Mononuclear cell (primary cell): ENCODE data around the gene ARHGEF7. TPM values are rescaled to one million over a fixed set of nuclear protein-coding genes. Genes with fewer than 3 reads are reported as not detected.
"Not testable (repeated sequence)": the region's sequence is repeated elsewhere in the genome, so short reads cannot be mapped to it uniquely, and the experiment has no call there.

Source experiments
- H3K27me3 ChIP-seq: 2 replicates; pipeline ENCODE4 v1.6.0; 2011; ENCODE audit warnings: low read length, control low read depth; ENCODE audit not compliant: insufficient read depth
- H3K4me1 ChIP-seq: 2 replicates; pipeline ENCODE4 v1.5.1; 2011; ENCODE audit warnings: mild to moderate bottlenecking, low read length, control low read depth; ENCODE audit not compliant: insufficient read depth
- H3K4me3 ChIP-seq: 2 replicates; pipeline ENCODE4 v1.5.1; 2011; ENCODE audit warnings: mild to moderate bottlenecking, low read length, moderate library complexity
- H3K9me3 ChIP-seq: 2 replicates; pipeline ENCODE4 v1.5.1; 2011; ENCODE audit warnings: low read depth, mild to moderate bottlenecking, control low read depth, low read length
- total RNA-seq: library from RNA; depleted of rRNA; stranded (reverse); fragments of >200 nt; gene quantifications from one replicate; pipeline ENCODE4 v1.2.3, GENCODE V29; 2012

The ARHGEF7 gene
- total RNA-seq: 79.5 TPM

GRCh38 chr13:111115061-111115964 lies at the start of gene ARHGEF7:
Gene ARHGEF7, plus strand, starts transcription at chr13:111115310. Its CDS starts 217 bp downstream, at chr13:111115527.
- H3K27me3 ChIP-seq: peaks cover 69% of the 10 kb centered on the region
- H3K4me3 ChIP-seq: peak within 1 kb of the TSS; percentile 30
- H3K4me1 ChIP-seq: peaks cover 10% of the 10 kb centered on the region
- no peaks in the 10 kb centered on the region for H3K9me3 ChIP-seq

DNA sequence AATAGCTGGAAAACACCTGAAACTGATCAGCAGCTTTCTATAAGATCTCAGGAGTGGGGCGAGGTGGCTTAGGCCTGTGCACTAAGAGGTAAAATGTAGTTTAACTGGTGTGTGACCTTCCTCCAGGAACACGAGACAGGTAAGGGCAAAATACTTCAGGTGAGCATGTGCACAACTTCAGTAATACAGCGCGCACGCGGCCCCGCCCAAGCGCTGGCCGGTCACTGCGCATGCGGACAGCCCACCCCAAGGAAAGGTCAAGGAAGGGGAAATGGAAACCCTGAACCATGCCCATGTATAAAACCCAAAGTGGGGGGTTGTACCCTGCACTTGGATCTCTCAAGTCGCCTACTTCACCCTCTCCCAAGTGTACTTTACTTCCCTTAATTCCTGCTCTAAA lies 49.4 kb upstream of the ARHGEF7 start:
- peaks cover 36% of the 10 kb centered on the region for H3K27me3 ChIP-seq
- peaks cover 6% of the 10 kb centered on the region for H3K4me1 ChIP-seq
- H3K9me3 ChIP-seq: no peaks in the 10 kb centered on the region
- no peak overlapping the region for H3K4me3 ChIP-seq

GRCh38 chr13:111066544-111066943 lies 48.6 kb upstream of the ARHGEF7 start:
- Histone ChIP-seq H3K4me3 (no peak overlapping the region), H3K9me3 (no peaks in the 10 kb centered on the region), H3K27me3 (peaks cover 36% of the 10 kb centered on the region), H3K4me1 (peaks cover 6% of the 10 kb centered on the region)

DNA sequence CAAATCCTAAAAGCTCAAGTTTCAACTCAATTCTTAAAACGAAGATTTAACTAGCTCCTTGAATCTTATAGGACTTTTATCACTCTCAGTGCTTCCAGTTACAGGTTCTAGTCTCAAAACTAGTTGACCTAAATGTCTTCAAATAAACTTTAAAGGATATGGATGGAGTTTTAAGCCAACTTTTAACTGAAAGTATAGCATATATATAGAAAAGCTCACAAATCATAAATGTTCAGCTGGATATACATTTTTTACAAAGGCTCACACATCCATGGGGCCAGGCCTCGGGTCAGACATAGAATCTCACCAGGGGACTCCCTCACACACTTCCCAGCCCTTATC lies 47.1 kb upstream of the ARHGEF7 start:
- Histone ChIP-seq H3K9me3 (no peaks in the 10 kb centered on the region), H3K4me3 (no peak overlapping the region), H3K4me1 (peaks cover 6% of the 10 kb centered on the region), H3K27me3 (peaks cover 36% of the 10 kb centered on the region)

- peaks cover 30% of the 10 kb centered on the region for H3K27me3 ChIP-seq
- not testable (repeated sequence) for H3K4me3 ChIP-seq, H3K4me1 ChIP-seq
- H3K9me3 ChIP-seq: peaks cover 22% of the 10 kb centered on the region
Measured at GRCh38 chr13:111071120-111071519, 44.0 kb upstream of the ARHGEF7 start.

GRCh38 chr13:111071526-111071925 lies 43.6 kb upstream of the ARHGEF7 start:
- H3K4me1 ChIP-seq, H3K4me3 ChIP-seq: not testable (repeated sequence)
- H3K9me3 ChIP-seq: peaks cover 22% of the 10 kb centered on the region
- H3K27me3 ChIP-seq: peaks cover 26% of the 10 kb centered on the region

GRCh38 chr13:111074826-111075225 lies 40.3 kb upstream of the ARHGEF7 start:
- Histone ChIP-seq H3K9me3 (peaks cover 22% of the 10 kb centered on the region), H3K4me1 (no peaks in the 10 kb centered on the region), H3K4me3 (no peak overlapping the region), H3K27me3 (no peaks in the 10 kb centered on the region)

DNA sequence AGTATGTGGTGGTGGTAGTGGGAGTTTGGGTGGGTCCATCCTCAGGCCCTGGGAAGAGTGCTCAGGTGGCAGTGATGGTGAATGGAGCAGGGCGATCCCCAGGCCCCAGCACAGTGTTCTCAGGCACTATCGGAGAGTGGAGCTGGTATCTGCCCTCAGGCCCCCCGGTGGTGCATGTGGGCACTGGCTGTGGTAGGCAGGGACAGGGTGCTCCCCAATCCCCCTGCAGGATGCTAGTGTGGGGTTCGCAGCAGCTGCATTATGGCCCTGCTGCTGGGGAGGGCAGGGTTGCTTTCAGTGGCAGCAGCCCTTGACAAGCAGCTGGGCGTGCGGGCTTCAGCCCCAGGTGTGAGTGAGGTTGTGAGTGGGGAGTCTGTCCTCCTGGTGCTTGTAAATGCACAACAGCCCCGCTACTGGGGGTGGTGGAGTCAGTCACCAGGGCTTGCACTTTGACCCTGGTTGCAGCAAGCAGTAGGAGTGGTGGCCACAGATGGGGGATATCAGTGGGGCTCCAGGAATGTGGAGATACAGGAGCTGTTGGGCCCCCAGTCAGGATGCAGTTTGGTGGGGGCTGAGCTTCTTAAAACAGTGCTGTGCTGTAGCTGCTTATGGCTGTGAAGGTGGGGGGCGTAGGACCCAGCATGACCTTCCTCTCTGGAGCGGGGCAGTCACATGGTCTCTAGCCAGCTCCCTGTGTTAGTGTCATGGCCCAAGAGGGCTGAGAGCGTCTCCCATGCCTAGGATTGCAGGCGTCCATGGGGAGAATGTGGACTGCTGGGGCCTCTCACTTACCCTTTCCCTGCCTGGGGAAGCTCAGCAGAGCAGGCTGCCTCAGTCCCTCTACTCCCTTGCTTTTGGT lies 38.7 kb upstream of the ARHGEF7 start:
- H3K9me3 ChIP-seq: peaks cover 22% of the 10 kb centered on the region
- no peak overlapping the region for H3K4me3 ChIP-seq
- H3K27me3 ChIP-seq: peaks cover 3% of the 10 kb centered on the region
- H3K4me1 ChIP-seq: no peaks in the 10 kb centered on the region

- no peaks in the 10 kb centered on the region for H3K4me1 ChIP-seq
- H3K4me3 ChIP-seq: no peak overlapping the region
- H3K27me3 ChIP-seq: peaks cover 3% of the 10 kb centered on the region
- peaks cover 10% of the 10 kb centered on the region for H3K9me3 ChIP-seq
Measured at GRCh38 chr13:111079375-111079774, 35.7 kb upstream of the ARHGEF7 start.

DNA sequence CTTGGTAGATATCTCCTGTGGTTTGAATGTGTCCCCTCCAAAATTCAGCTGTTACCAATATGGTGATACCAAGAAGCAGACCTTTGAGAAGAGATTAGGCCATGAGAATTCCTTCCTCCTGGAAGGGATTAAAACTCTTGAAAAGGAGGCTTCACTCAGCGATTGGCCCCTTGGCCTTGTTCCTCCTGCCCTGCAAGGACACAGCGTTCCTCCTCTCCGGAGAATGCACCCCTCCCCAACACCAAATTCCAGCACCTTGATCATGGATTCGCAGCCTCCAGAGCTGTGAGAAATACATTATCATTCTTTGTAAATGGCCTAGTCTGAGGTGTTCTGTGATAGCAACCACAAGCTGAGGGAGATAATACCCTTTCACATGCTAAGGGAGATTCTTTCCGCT lies 34.5 kb upstream of the ARHGEF7 start:
- peaks cover 1% of the 10 kb centered on the region for H3K9me3 ChIP-seq
- H3K27me3 ChIP-seq: peaks cover 3% of the 10 kb centered on the region
- H3K4me3 ChIP-seq: no peak overlapping the region
- H3K4me1 ChIP-seq: no peaks in the 10 kb centered on the region

DNA sequence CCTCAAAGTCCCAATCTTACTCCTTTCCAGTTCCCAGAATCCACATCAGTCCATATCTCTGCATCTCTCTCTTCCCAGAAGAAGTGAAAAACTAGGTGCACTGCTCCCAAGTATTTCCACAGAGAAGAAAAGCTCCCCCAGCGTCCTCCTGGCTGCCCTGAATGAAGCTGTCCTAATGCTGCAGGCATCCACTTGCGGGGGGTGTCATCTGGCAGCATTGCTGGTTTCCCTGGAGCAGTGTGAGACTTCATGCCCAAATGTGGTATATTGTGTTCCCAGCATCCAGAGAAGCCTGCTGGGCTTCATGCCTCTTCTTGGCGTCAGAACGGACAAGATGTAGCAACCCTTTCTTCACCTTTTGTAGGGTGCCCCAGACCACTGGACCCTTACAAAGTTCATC lies 32.9 kb upstream of the ARHGEF7 start:
- Histone ChIP-seq H3K4me1 (no peaks in the 10 kb centered on the region), H3K27me3 (peaks cover 3% of the 10 kb centered on the region), H3K4me3 (no peak overlapping the region), H3K9me3 (no peaks in the 10 kb centered on the region)

DNA sequence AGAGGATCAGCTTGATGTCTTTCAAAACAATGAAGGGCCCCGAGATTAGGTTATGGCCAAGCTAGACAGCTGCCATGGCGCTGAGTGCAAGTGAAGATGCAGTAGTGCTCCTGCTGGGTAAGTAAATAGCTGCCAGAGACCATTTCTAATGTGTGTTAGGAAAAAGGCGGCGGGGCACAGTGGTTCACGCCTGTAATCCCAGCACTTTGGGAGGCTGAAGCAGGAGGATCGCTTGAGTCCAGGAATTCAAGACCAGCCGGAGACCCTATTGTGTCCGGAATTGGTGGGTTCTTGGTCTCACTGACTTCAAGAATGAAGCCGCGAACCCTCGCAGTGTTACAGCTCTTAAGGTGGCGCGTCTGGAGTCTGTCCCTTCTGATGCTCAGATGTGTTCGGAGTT lies 32.3 kb upstream of the ARHGEF7 start:
- not testable (repeated sequence) for H3K27me3 ChIP-seq, H3K4me3 ChIP-seq, H3K4me1 ChIP-seq, H3K9me3 ChIP-seq

- H3K9me3 ChIP-seq, H3K27me3 ChIP-seq, H3K4me1 ChIP-seq, H3K4me3 ChIP-seq: not testable (repeated sequence)
Measured at GRCh38 chr13:111083693-111084092, 31.4 kb upstream of the ARHGEF7 start.

GRCh38 chr13:111090169-111090568 lies 24.9 kb upstream of the ARHGEF7 start:
- Histone ChIP-seq H3K4me1 (no peaks in the 10 kb centered on the region), H3K4me3 (no peak overlapping the region), H3K27me3 (no peaks in the 10 kb centered on the region), H3K9me3 (no peaks in the 10 kb centered on the region)

DNA sequence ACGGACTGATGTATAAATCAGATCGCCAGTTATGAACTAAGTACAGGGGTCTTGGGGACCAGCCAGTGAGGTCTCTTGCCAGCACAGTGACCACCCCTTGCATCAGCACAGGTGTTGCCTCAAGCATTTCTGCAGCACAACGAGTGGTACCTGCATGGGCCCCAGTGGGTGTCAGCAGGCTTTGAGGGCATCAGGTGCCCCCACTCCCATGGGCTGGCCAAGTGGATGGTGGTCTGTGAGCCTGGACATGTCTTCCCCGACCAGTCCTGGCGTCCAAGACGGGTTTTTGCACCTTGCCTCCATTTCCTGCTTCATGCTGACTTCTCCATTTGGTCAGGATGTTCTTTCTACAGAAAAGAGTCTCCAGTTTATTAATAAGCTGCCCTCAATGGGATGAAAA lies 22.4 kb upstream of the ARHGEF7 start:
- Histone ChIP-seq H3K9me3 (no peaks in the 10 kb centered on the region), H3K27me3 (peaks cover 10% of the 10 kb centered on the region), H3K4me1 (no peaks in the 10 kb centered on the region)

More for the DNA sequence above, 22.4 kb upstream of the ARHGEF7 start:
- no peak overlapping the region for H3K4me3 ChIP-seq
